NB4 (cell line): ENCODE data around the gene HECTD4.

Experiments used
- DNase-seq: peaks from one replicate; pipeline ENCODE4 v3.0.0; 2010; ENCODE audit warnings: low read depth
- H3K4me3 ChIP-seq: one replicate; pipeline ENCODE4 v1.5.1; 2011; ENCODE audit warnings: mild to moderate bottlenecking, low read depth, low read length, moderate library complexity
- CTCF ChIP-seq: IDR thresholded peaks from one replicate; pipeline ENCODE4 v1.5.1; 2012; ENCODE audit warnings: low read depth, low read length
- MAX ChIP-seq: IDR thresholded peaks from 2 replicates; pipeline ENCODE4 v1.6.1; 2011; ENCODE audit warnings: low read depth, low read length
- MYC ChIP-seq: IDR thresholded peaks from 2 replicates; pipeline ENCODE4 v1.6.1; 2011; ENCODE audit warnings: low read depth, low read length
- POLR2A ChIP-seq: IDR thresholded peaks from 2 replicates; pipeline ENCODE4 v1.6.1; 2011; ENCODE audit warnings: mild to moderate bottlenecking; ENCODE audit not compliant: insufficient read length; ENCODE audit errors: extremely low read depth

Gene HECTD4

GRCh38 chr12:112140728-112141127, 241.5 kb downstream of the HECTD4 start:
- peak; percentile 94 for DNase-seq
- TF ChIP-seq MAX (0 out of 2 replicates have a peak, but pooled peaks have one; percentile 42), CTCF (no peak), MYC (peak; percentile 70), POLR2A (no peak)
- no peak overlapping the region for H3K4me3 ChIP-seq

- TF ChIP-seq CTCF (no peak), MAX (no peak), POLR2A (no peak), MYC (no peak)
- no peak overlapping the region for H3K4me3 ChIP-seq
These were observed 247.5 kb downstream of the HECTD4 start for GRCh38 chr12:112134731-112135130.

GRCh38 chr12:112133418-112133817, 248.8 kb downstream of the HECTD4 start:
- TF ChIP-seq CTCF (no peak), MAX (no peak), POLR2A (no peak), MYC (no peak)
- no peak overlapping the region for H3K4me3 ChIP-seq
- DNase-seq: no peak

More at GRCh38 chr12:112134731-112135130, 247.5 kb downstream of the HECTD4 start:
- no peak for DNase-seq

- TF ChIP-seq CTCF (no peak), MAX (no peak), MYC (no peak), POLR2A (no peak)
- DNase-seq: no peak
- no peak overlapping the region for H3K4me3 ChIP-seq
These were observed 250.5 kb downstream of the HECTD4 start for GRCh38 chr12:112131686-112132085.

- DNase-seq: peak; percentile 70
- TF ChIP-seq MYC: no peak
- TF ChIP-seq MAX: no peak
- TF ChIP-seq POLR2A: no peak
- TF ChIP-seq CTCF: no peak
- peak overlapping the region; percentile 41 for H3K4me3 ChIP-seq
These were observed 251.7 kb downstream of the HECTD4 start for GRCh38 chr12:112130441-112130998.

- TF ChIP-seq MYC (no peak), CTCF (no peak), MAX (no peak), POLR2A (no peak)
- no peak overlapping the region for H3K4me3 ChIP-seq
- no peak for DNase-seq
These were observed 255.3 kb downstream of the HECTD4 start for GRCh38 chr12:112126911-112127310.
